ENCODE results near the gene OR4D1. TPM values are rescaled to one million over a fixed set of nuclear protein-coding genes. Genes with fewer than 3 reads are reported as not detected.

The OR4D1 gene
- total and polyA plus RNA-seq, 8 donors = not detected

DNA sequence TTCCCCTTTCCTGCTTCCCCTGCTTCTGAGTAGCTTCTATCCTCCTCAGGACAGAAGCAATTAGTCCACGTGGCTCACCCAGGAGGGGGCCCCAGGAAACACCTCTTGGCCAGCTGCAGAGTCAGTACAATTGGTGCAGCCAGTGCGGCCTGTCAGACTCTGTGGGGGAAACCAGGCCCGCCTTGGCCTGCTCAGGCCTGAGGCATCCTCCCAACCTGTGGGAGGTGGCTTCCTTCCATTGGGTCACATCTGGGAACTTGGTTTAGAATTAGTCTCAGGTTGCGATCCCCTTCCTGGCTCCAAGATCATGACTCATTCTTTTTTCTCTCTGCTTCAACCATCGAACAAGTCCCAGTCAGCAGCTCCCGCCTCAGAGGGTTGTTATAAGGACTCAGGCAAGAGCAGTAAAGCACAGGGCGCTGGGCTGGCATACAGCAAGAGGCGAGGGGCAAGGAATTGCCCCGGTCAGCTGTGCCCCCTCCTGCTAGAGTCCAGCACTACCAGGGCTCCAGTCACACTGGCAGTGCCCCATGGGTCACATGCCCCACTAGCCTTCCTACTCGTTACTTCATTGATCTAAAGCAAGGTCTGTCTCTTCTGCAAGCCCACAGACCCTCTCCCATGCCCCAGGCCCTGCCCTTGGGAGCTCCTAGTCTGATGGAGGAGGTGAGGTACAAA is 36.3 kb downstream of the OR4D1 start:
- H3K27me3 ChIP-seq = no peaks in the 10 kb centered on the region
- DNase-seq (no peak), ATAC-seq (no peak), FAIRE-seq (no peak)
- no peaks in the 10 kb centered on the region for H3K4me1 ChIP-seq
- no peaks in the 10 kb centered on the region for H3K36me3 ChIP-seq
- TF ChIP-seq, protein P1, sequence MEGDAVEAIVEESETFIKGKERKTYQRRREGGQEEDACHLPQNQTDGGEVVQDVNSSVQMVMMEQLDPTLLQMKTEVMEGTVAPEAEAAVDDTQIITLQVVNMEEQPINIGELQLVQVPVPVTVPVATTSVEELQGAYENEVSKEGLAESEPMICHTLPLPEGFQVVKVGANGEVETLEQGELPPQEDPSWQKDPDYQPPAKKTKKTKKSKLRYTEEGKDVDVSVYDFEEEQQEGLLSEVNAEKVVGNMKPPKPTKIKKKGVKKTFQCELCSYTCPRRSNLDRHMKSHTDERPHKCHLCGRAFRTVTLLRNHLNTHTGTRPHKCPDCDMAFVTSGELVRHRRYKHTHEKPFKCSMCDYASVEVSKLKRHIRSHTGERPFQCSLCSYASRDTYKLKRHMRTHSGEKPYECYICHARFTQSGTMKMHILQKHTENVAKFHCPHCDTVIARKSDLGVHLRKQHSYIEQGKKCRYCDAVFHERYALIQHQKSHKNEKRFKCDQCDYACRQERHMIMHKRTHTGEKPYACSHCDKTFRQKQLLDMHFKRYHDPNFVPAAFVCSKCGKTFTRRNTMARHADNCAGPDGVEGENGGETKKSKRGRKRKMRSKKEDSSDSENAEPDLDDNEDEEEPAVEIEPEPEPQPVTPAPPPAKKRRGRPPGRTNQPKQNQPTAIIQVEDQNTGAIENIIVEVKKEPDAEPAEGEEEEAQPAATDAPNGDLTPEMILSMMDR (IDR thresholded peaks at IDR 0.05) = no peak
- no peak overlapping the region for H3K4me3 ChIP-seq
- H3K27ac ChIP-seq = no peak overlapping the region
- 70 to 73% methylated on average over 10 of the region's 10 CpGs for WGBS, 2 donors
- no peaks in the 10 kb centered on the region for H3K9me3 ChIP-seq
- intact Hi-C loops (cut with DNase I) = no loop called here

DNA sequence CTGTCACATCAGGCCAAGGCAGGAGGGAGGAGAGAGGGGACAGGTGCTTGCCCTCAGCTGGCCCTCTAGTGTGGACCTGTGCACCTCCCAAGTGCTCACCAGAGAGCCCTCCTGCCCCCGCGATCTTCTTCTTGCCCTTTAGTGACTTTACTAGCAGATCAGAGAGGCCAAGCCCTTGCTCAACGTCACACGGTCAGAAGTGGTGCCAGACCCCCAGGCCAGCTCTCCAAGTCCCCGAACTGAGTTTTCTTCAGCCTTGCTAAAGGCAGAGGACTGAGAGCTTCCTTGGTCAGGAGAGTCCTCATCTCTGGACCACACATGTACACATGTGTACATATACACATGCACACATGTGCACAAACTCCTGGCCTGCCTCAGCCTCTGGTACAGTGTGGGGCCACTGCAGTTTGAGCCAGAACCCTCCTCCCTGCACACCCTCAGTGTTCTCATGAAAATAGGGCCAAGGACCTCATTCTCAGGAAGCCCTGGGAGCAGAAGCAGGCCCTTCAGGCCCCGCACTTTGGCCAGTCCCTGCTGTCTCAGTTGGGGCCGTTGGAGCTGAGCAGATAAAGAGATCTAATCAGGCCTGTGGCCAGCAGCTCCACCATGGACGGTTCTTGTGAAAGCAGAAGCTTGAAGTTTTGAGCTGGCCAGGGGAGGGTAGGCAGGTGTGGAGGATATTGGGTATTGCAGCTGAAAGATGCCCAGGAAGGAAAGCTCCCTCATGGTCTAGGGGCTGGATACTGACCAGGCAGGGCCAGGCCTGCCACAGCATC is 37.0 kb downstream of the OR4D1 start:
- Histone ChIP-seq H3K4me1 (no peaks in the 10 kb centered on the region), H3K36me3 (no peaks in the 10 kb centered on the region), H3K4me3 (no peak overlapping the region), H3K9me3 (no peaks in the 10 kb centered on the region), H3K27me3 (no peaks in the 10 kb centered on the region), H3K27ac (no peak overlapping the region)
- intact Hi-C loops (cut with DNase I) = no loop called here
- DNase-seq = no peak
- 56 to 72% methylated on average over 8 of the region's 8 CpGs for WGBS, 2 donors
- ATAC-seq = no peak
- no peak for FAIRE-seq
- TF ChIP-seq, protein P1 (IDR thresholded peaks at IDR 0.05) = no peak

DNA sequence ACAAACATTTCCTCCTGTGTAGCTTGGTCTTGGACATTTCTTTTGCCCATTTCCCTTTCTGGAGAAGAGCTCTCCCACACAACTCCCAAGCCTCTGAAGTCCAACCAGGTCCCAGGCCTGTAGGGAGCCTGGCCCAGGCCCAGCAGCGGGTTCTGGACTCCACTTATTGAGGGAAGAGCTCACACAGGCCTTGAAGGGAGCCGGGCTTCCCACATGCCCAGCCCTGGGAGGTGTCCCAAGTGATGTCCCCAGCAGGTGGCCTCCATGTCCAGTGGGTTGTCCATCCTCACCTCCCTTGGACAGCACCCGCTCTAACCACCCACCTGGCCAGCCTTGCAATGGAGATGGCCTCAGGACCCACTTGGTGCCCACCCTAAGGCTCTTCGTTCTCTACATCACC is 38.4 kb downstream of the OR4D1 start:
- Histone ChIP-seq H3K4me1 (no peaks in the 10 kb centered on the region), H3K27me3 (no peaks in the 10 kb centered on the region), H3K27ac (no peak overlapping the region), H3K9me3 (no peaks in the 10 kb centered on the region), H3K36me3 (no peaks in the 10 kb centered on the region), H3K4me3 (no peak overlapping the region)
- 78 to 89% methylated on average over 4 of the region's 4 CpGs for WGBS, 2 donors
- intact Hi-C loops (cut with DNase I) = no loop called here
- no peak for DNase-seq
- ATAC-seq = no peak
- TF ChIP-seq, protein P1 (IDR thresholded peaks at IDR 0.05) = no peak
- FAIRE-seq = no peak

DNA sequence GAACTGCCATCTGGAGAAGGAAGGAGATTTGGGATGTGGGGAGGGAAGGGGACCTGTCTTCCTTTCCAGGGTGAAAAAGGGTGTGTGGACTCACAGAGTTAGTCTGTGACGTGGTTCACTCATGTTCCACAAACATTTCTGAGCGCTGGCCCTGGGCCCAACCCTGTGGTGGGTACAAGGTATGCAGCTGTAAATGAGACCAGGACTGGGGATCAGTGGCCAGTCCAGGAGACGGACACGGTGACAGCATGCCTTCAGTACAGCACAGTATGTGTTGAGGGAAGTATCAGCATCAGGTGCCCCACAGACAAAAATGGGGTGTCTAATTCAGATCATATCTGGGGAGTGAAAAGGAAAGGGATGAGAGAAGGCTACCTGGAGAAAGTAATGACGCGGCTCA is 38.9 kb downstream of the OR4D1 start:
- H3K27ac ChIP-seq = no peak overlapping the region
- no peaks in the 10 kb centered on the region for H3K27me3 ChIP-seq
- WGBS, 2 donors = 73 to 84% methylated on average over 6 of the region's 6 CpGs
- no peak for ATAC-seq
- no peak for DNase-seq
- intact Hi-C loops (cut with DNase I) = no loop called here
- H3K4me3 ChIP-seq = no peak overlapping the region
- no peaks in the 10 kb centered on the region for H3K4me1 ChIP-seq
- H3K9me3 ChIP-seq = no peaks in the 10 kb centered on the region
- FAIRE-seq = no peak
- TF ChIP-seq, protein P1 (IDR thresholded peaks at IDR 0.05) = no peak
- no peaks in the 10 kb centered on the region for H3K36me3 ChIP-seq

DNA sequence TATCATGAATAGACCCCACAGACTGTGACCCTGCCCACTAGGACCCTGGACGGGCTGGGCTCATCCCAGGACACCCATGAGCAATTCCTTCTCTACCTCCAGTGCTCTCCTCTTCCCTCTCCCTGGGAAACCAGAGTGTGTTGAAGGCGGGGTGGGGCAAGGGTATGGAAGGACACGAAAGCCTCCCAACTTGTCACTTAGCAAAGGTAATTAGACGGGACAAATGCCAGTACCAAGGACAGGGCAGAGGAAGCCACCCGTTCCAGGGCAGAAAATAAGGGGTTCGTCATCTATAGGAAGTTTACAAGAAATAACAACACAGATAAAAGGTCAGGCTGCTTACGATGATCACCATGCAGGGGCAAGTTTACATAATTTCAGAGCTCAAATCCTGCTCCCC is 39.5 kb downstream of the OR4D1 start:
- H3K36me3 ChIP-seq = no peaks in the 10 kb centered on the region
- no peak for DNase-seq
- H3K4me1 ChIP-seq = no peaks in the 10 kb centered on the region
- H3K9me3 ChIP-seq = no peaks in the 10 kb centered on the region
- FAIRE-seq = no peak
- no peak overlapping the region for H3K27ac ChIP-seq
- no peak overlapping the region for H3K4me3 ChIP-seq
- TF ChIP-seq, protein P1 (IDR thresholded peaks at IDR 0.05) = no peak
- 28 to 38% methylated on average over 7 of the region's 7 CpGs for WGBS, 2 donors
- no peak for ATAC-seq
- intact Hi-C loops (cut with DNase I) = no loop called here
- H3K27me3 ChIP-seq = no peaks in the 10 kb centered on the region

Data from pancreas (tissue), 10 donors.